Measurements from ENCODE around the gene KCNK6.
"Not testable (repeated sequence)": the region's sequence is repeated elsewhere in the genome, so short reads cannot be mapped to it uniquely, and the experiment has no call there.

Gene KCNK6

GRCh38 chr19:38324431-38324830, 4.8 kb downstream of the KCNK6 start:
- no peak for DNase-seq

- DNase-seq: no peak
These were observed 6.9 kb downstream of the KCNK6 start for GRCh38 chr19:38326591-38326990.

- no peak for DNase-seq
These were observed 10.0 kb downstream of the KCNK6 start for GRCh38 chr19:38329651-38330050.

GRCh38 chr19:38331728-38332127, 12.1 kb downstream of the KCNK6 start:
- no peak for DNase-seq

- no peak for DNase-seq
These were observed 13.6 kb downstream of the KCNK6 start for GRCh38 chr19:38333245-38333644.

GRCh38 chr19:38335949-38336637, 16.4 kb downstream of the KCNK6 start:
- peak; percentile 92 to 94 for DNase-seq

GRCh38 chr19:38336638-38337359, 17.2 kb downstream of the KCNK6 start:
- peak; percentile 92 to 96 for DNase-seq

GRCh38 chr19:38337360-38337653, 17.7 kb downstream of the KCNK6 start:
- DNase-seq: no peak

GRCh38 chr19:38339011-38339410, 19.4 kb downstream of the KCNK6 start:
- DNase-seq: not testable (repeated sequence)

GRCh38 chr19:38340927-38341326, 21.3 kb downstream of the KCNK6 start:
- DNase-seq: no peak

- no peak for DNase-seq
These were observed 27.2 kb downstream of the KCNK6 start for GRCh38 chr19:38346837-38347236.

- DNase-seq: no peak
These were observed 31.2 kb downstream of the KCNK6 start for GRCh38 chr19:38350883-38351282.

GRCh38 chr19:38351865-38352395, 32.3 kb downstream of the KCNK6 start:
- no peak for DNase-seq

GRCh38 chr19:38352611-38353010, 33.0 kb downstream of the KCNK6 start:
- no peak for DNase-seq

GRCh38 chr19:38355728-38356725, 36.4 kb downstream of the KCNK6 start:
- DNase-seq: no peak

GRCh38 chr19:38358071-38358470, 38.4 kb downstream of the KCNK6 start:
- no peak for DNase-seq

GRCh38 chr19:38359242-38360021, 39.8 kb downstream of the KCNK6 start:
- DNase-seq: no peak

GRCh38 chr19:38360351-38360750, 40.7 kb downstream of the KCNK6 start:
- DNase-seq: no peak

GRCh38 chr19:38360839-38361631, 41.4 kb downstream of the KCNK6 start:
- no peak for DNase-seq

GRCh38 chr19:38361633-38362075, 42.0 kb downstream of the KCNK6 start:
- DNase-seq: peak; percentile 44 to 64
